ENCODE measurements around the gene ACO1.

DNA sequence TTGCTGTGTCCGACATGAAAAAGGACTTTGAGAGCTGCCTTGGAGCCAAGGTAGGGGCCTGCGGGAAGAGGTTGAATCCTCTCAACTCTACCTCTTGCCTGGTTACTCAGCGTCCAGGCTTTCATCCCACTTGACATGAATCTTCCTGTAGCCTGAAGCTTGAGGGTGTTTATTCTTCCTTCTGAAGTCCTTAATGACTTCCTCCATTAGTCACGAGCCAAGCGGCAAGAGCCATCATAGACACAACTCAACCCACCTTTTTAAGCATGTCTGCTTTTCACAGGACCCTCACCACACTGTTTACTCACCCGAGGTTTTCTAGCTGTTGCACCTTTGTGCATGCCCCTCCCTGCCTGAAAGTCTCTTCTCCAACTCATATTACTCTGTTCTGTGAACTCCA lies 40.2 kb downstream of the ACO1 start:
- TF ChIP-seq, protein P1, sequence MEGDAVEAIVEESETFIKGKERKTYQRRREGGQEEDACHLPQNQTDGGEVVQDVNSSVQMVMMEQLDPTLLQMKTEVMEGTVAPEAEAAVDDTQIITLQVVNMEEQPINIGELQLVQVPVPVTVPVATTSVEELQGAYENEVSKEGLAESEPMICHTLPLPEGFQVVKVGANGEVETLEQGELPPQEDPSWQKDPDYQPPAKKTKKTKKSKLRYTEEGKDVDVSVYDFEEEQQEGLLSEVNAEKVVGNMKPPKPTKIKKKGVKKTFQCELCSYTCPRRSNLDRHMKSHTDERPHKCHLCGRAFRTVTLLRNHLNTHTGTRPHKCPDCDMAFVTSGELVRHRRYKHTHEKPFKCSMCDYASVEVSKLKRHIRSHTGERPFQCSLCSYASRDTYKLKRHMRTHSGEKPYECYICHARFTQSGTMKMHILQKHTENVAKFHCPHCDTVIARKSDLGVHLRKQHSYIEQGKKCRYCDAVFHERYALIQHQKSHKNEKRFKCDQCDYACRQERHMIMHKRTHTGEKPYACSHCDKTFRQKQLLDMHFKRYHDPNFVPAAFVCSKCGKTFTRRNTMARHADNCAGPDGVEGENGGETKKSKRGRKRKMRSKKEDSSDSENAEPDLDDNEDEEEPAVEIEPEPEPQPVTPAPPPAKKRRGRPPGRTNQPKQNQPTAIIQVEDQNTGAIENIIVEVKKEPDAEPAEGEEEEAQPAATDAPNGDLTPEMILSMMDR (IDR thresholded peaks at IDR 0.05), result no peak
- no peak for TF ChIP-seq POLR2A (IDR thresholded peaks at IDR 0.05)

Measured in thyroid gland (tissue), 4 donors.